RWPE1 (cell line): Measurements from ENCODE around the gene KRT78.
"Not testable (repeated sequence)": the region's sequence is repeated elsewhere in the genome, so short reads cannot be mapped to it uniquely, and the experiment has no call there.

Source experiments
- CTCF ChIA-PET: fragments of 350-600 bp; sonication (Branson Sonifier 250); formaldehyde crosslinking; extraction: SDS; loops from one replicate; lab custom pipeline; 2021; lab: Yijun Ruan, JAX
- POLR2A ChIA-PET: fragments of 400-600 bp; formaldehyde crosslinking; extraction: SDS; loops from one replicate; lab custom pipeline; 2020; ENCODE audit warnings: antibody characterized with exemption; ENCODE audit not compliant: low non-redundant PET; lab: Yijun Ruan, JAX
- DNase-seq: peaks from one replicate; pipeline ENCODE4 v3.0.0; 2012; ENCODE audit warnings: low spot score
- H3K27ac ChIP-seq: fragments of 450-650 bp; 2 replicates; pipeline ENCODE4 v1.5.1; 2017
- CTCF ChIP-seq: fragments of 450-650 bp; conservative IDR thresholded peaks from 2 replicates; pipeline ENCODE4 v1.5.1; 2017; ENCODE audit warnings: low read depth, mild to moderate bottlenecking

The KRT78 gene

GRCh38 chr12:52865090-52865944 is 16.5 kb upstream of the KRT78 start:
- ChIA-PET POLR2A (no interaction called here), CTCF (interaction anchor here (0.6 to 2.2 kb wide), 15 partner anchors 9 to 722 kb away, joined by 3 to 7 read pairs (median 4); no protein-coding TSS in a partner anchor)
- DNase-seq: peak; percentile 82
- peak; percentile 74 for TF ChIP-seq CTCF
- peak overlapping the region; percentile 100 for H3K27ac ChIP-seq

- TF ChIP-seq CTCF: no peak
- DNase-seq: no peak
- H3K27ac ChIP-seq: peak overlapping the region; percentile 93
- ChIA-PET CTCF (interaction anchor here (0.8 kb wide), 1 partner anchor 18 kb away, joined by 3 read pairs; no protein-coding TSS in a partner anchor), POLR2A (no interaction called here)
Measured at GRCh38 chr12:52862023-52862422, 13.2 kb upstream of the KRT78 start.

- CTCF ChIA-PET: interaction anchor here (0.8 kb wide), 1 partner anchor 18 kb away, joined by 3 read pairs; no protein-coding TSS in a partner anchor
- TF ChIP-seq CTCF: no peak
- POLR2A ChIA-PET: no interaction called here
- peak overlapping the region; percentile 93 for H3K27ac ChIP-seq
- DNase-seq: no peak
Measured at GRCh38 chr12:52861511-52861910, 12.7 kb upstream of the KRT78 start.

- CTCF ChIA-PET: interaction anchor here (0.6 to 0.8 kb wide), 4 partner anchors 20 to 652 kb away, joined by 3 read pairs; no protein-coding TSS in a partner anchor
- peak; percentile 93 for DNase-seq
- POLR2A ChIA-PET: no interaction called here
- peak overlapping the region; percentile 93 for H3K27ac ChIP-seq
- TF ChIP-seq CTCF: no peak
Measured at GRCh38 chr12:52860102-52860823, 11.5 kb upstream of the KRT78 start.

- DNase-seq: peak; percentile 83
- ChIA-PET POLR2A (no interaction called here), CTCF (no interaction called here)
- no peak for TF ChIP-seq CTCF
- peak overlapping the region; percentile 24; the same call in 1 of the 2 replicates for H3K27ac ChIP-seq
Measured at GRCh38 chr12:52857500-52857899, 8.7 kb upstream of the KRT78 start.

GRCh38 chr12:52856787-52857186 is 8.0 kb upstream of the KRT78 start:
- no peak for TF ChIP-seq CTCF
- ChIA-PET POLR2A (no interaction called here), CTCF (no interaction called here)
- H3K27ac ChIP-seq: no peak overlapping the region
- DNase-seq: no peak

GRCh38 chr12:52856077-52856476 is 7.3 kb upstream of the KRT78 start:
- DNase-seq, H3K27ac ChIP-seq, POLR2A ChIA-PET, CTCF ChIA-PET: not testable (repeated sequence)
